Endothelial cell of umbilical vein (primary cell): Measurements from ENCODE around the gene PTGES3L. TPM values are rescaled to one million over a fixed set of nuclear protein-coding genes. Genes with fewer than 3 reads are reported as not detected.

Experiments used
- BruUV-seq: library from RNA; stranded (reverse); fragments of 400-500 nt; replicated peaks from 2 replicates; lab custom pipeline; 2021; lab: Mats Ljungman, UMichigan
- CTCF ChIA-PET: fragments of 300-600, 350-600 bp; sonication (Branson Sonifier 250); formaldehyde crosslinking; loops from one replicate; lab custom pipeline; 2021; ENCODE audit warnings: antibody characterized with exemption, inconsistent platforms; lab: Charles Lee
- POLR2A ChIA-PET: fragments of 300-600, 350-600 bp; sonication (Branson Sonifier 250); formaldehyde crosslinking; loops from one replicate; lab custom pipeline; 2021; ENCODE audit warnings: antibody characterized with exemption, inconsistent platforms; lab: Charles Lee
- DNase-seq: peaks from one replicate; pipeline ENCODE4 v3.0.0-alpha.2; 2011; ENCODE audit warnings: low read depth, low spot score
- FAIRE-seq: peaks from 2 replicates; lab custom pipeline; 2011; peaks lifted over from hg19 to GRCh38; lab: Jason Lieb, UNC
- H2AFZ ChIP-seq: 2 replicates; pipeline ENCODE4 v1.6.0; 2012; ENCODE audit warnings: low read depth, low read length, control low read depth, inconsistent platforms
- H3K27ac ChIP-seq: 2 replicates; pipeline ENCODE4 v1.5.1; 2011; ENCODE audit warnings: low read depth, mild to moderate bottlenecking, control low read depth, low read length, moderate library complexity; ENCODE audit not compliant: insufficient read depth
- H3K27me3 ChIP-seq, 2 experiments: 2 replicates each; pipeline versions ENCODE4 v1.6.0 to v1.6.1; 2011; ENCODE audit warnings: low read length in 2 of 2, mixed read lengths in 1 of 2; ENCODE audit not compliant: control insufficient read depth in 2 of 2, insufficient read depth in 2 of 2
- H3K36me3 ChIP-seq, 2 experiments: 2 replicates in 1 of 2; 3 replicates in 1 of 2; pipeline ENCODE4 v1.5.1; 2011; ENCODE audit warnings: low read length in 2 of 2, mild to moderate bottlenecking in 1 of 2, moderate library complexity in 1 of 2; ENCODE audit not compliant: control insufficient read depth in 2 of 2, insufficient read depth in 2 of 2; ENCODE audit errors: extremely low read depth in 1 of 2
- H3K4me1 ChIP-seq: 3 replicates; pipeline ENCODE4 v1.5.1; 2011; ENCODE audit warnings: mild to moderate bottlenecking, low read length; ENCODE audit not compliant: control insufficient read depth, insufficient read depth; ENCODE audit errors: extremely low read depth
- H3K4me2 ChIP-seq: 2 replicates; pipeline ENCODE4 v1.6.1; 2011; ENCODE audit warnings: low read length, control low read depth, mixed read lengths; ENCODE audit not compliant: insufficient read depth
- H3K4me3 ChIP-seq, 3 experiments: fragments of 200-600 bp in 1 of 3; sonication (generic), shearing (Covaris generic) in 1 of 3; replicated peaks in 1 of 3; 2 replicates each; pipeline ENCODE4 v1.5.1; 2011 to 2016; ENCODE audit warnings: control low read depth in 3 of 3, low read length in 3 of 3, mild to moderate bottlenecking in 2 of 3, inconsistent platforms in 1 of 3, low read depth in 1 of 3, moderate library complexity in 1 of 3; ENCODE audit not compliant: insufficient read depth in 1 of 3
- H3K79me2 ChIP-seq: 2 replicates; pipeline ENCODE4 v1.6.0; 2012; ENCODE audit warnings: low read length, inconsistent platforms; ENCODE audit not compliant: control insufficient read depth, insufficient read depth
- H3K9ac ChIP-seq: replicated peaks from 2 replicates; pipeline ENCODE3; 2011; ENCODE audit warnings: low read length, control low read depth; ENCODE audit not compliant: insufficient read depth; ENCODE audit errors: extremely low read depth
- H3K9me1 ChIP-seq: replicated peaks from 3 replicates; pipeline ENCODE4 v1.6.0; 2011; ENCODE audit warnings: mild to moderate bottlenecking, low read length; ENCODE audit not compliant: control insufficient read depth, insufficient read depth; ENCODE audit errors: extremely low read depth
- H3K9me3 ChIP-seq: replicated peaks from 2 replicates; pipeline ENCODE4 v1.5.1; 2012; ENCODE audit warnings: low read length, inconsistent platforms; ENCODE audit not compliant: control insufficient read depth, insufficient read depth
- H4K20me1 ChIP-seq: replicated peaks from 2 replicates; pipeline ENCODE3; 2011; ENCODE audit warnings: mild to moderate bottlenecking, low read length; ENCODE audit not compliant: control insufficient read depth, insufficient read depth; ENCODE audit errors: extremely low read depth
- EZH2 ChIP-seq: IDR thresholded peaks from 2 replicates; pipeline ENCODE4 v1.6.1; 2012; ENCODE audit warnings: borderline replicate concordance, low read depth, mild to moderate bottlenecking, moderate library complexity, low read length, inconsistent platforms; ENCODE audit not compliant: severe bottlenecking
- FOS ChIP-seq: IDR thresholded peaks from 2 replicates; pipeline ENCODE4 v1.6.1; 2011; ENCODE audit warnings: mild to moderate bottlenecking, low read length, moderate library complexity, borderline replicate concordance; ENCODE audit not compliant: insufficient read depth
- MYC ChIP-seq: IDR thresholded peaks from one replicate; pipeline ENCODE4 v1.6.1; 2011; ENCODE audit warnings: mild to moderate bottlenecking, low read depth, low read length
- POLR2A ChIP-seq: IDR thresholded peaks from 2 replicates; pipeline ENCODE4 v1.6.1; 2012; ENCODE audit warnings: low read depth, mild to moderate bottlenecking, control low read depth, low read length
- dilution Hi-C: fragments of 300-500 bp; cut with MboI; formaldehyde crosslinking; loops from one replicate; pipeline ENCODE4 v1.15.0; 2019; ENCODE audit warnings: low sequenced_read_pairs; ENCODE audit not compliant: extremely low pct_ligation_motif_present
- intact Hi-C: fragments of 100-400 bp; cut with micrococcal nuclease; formaldehyde crosslinking; loops from one replicate; pipeline ENCODE4 v1.10.0; 2022
- polyA plus RNA-seq, 4 experiments: library from polyadenylated mRNA; depleted of rRNA in 3 of 4; stranded (reverse) in 3 of 4; unstranded in 1 of 4; fragments of >200 nt; gene quantifications; 2 replicates each; pipeline versions ENCODE4 v1.2.1 to v1.2.3, GENCODE V29; 2011 to 2012; ENCODE audit warnings: missing spikeins in 1 of 4
- total RNA-seq: library from RNA; stranded (reverse); gene quantifications from 2 replicates; pipeline ENCODE4 v1.2.3, GENCODE V29; 2021
- TF ChIP-seq, protein P1 (sequence below): IDR thresholded peaks from 2 replicates; pipeline ENCODE4 v1.6.1; 2011; ENCODE audit not compliant: insufficient read depth, insufficient read length
- TF ChIP-seq, protein P2 (sequence below), 2 donors: IDR thresholded peaks; 1 replicate in 1 of 2; 2 replicates in 1 of 2; pipeline ENCODE4 v1.5.1; 2011; ENCODE audit warnings: low read length in 2 of 2, mild to moderate bottlenecking in 2 of 2, moderate library complexity in 2 of 2, control low read depth in 1 of 2, inconsistent platforms in 1 of 2, low read depth in 1 of 2; ENCODE audit not compliant: insufficient read depth in 1 of 2; ENCODE audit errors: extremely low read depth in 1 of 2

The PTGES3L gene
- total and polyA plus RNA-seq, 2 donors (not counting 3 experiments of a cell fraction or from before 2014, with no cell fraction given), result 0.23 TPM; not detected in 1

DNA sequence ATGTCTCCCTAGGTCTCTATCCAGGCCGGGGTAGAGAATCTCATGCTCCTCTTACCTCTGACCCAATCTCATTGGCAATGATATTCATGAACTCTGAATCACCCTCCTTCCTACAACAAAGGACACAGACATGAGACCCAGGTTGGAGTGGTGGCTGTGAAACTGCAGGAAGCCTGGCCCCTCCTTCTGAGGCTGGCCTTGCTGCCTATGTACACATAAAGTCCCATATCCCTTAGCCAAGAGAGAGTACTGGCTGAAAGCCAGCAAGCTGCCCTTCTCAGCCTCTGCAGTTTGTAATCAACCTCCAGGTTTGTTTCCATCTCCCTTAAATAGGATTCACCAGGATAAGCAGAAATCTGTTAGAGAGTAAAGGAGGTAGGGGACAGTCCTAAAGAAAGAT is 26.2 kb downstream of the PTGES3L start:
- POLR2A ChIA-PET, result no interaction called here

More for the DNA sequence above, 26.2 kb downstream of the PTGES3L start:
- Histone ChIP-seq H4K20me1 (no peaks in the 10 kb centered on the region), H3K4me2 (no peak overlapping the region), H3K36me3 (peaks cover 8 to 22% of the 10 kb centered on the region in 2 experiments), H3K9me1 (no peaks in the 10 kb centered on the region), H3K9ac (no peak overlapping the region), H3K4me3 (no peak overlapping the region), H3K4me1 (no peaks in the 10 kb centered on the region), H2AFZ (no peak overlapping the region), H3K27me3 (no peaks in the 10 kb centered on the region), H3K9me3 (no peaks in the 10 kb centered on the region), H3K79me2 (no peaks in the 10 kb centered on the region), H3K27ac (no peak overlapping the region)
- DNase-seq (no peak), FAIRE-seq (no peak)
- TF ChIP-seq MYC (no peak), POLR2A (no peak), FOS (no peak), EZH2 (no peak)
- TF ChIP-seq, protein P1, sequence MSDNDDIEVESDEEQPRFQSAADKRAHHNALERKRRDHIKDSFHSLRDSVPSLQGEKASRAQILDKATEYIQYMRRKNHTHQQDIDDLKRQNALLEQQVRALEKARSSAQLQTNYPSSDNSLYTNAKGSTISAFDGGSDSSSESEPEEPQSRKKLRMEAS, result no peak
- TF ChIP-seq, protein P2, sequence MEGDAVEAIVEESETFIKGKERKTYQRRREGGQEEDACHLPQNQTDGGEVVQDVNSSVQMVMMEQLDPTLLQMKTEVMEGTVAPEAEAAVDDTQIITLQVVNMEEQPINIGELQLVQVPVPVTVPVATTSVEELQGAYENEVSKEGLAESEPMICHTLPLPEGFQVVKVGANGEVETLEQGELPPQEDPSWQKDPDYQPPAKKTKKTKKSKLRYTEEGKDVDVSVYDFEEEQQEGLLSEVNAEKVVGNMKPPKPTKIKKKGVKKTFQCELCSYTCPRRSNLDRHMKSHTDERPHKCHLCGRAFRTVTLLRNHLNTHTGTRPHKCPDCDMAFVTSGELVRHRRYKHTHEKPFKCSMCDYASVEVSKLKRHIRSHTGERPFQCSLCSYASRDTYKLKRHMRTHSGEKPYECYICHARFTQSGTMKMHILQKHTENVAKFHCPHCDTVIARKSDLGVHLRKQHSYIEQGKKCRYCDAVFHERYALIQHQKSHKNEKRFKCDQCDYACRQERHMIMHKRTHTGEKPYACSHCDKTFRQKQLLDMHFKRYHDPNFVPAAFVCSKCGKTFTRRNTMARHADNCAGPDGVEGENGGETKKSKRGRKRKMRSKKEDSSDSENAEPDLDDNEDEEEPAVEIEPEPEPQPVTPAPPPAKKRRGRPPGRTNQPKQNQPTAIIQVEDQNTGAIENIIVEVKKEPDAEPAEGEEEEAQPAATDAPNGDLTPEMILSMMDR (IDR thresholded peaks at IDR 0.05; ENCODE audit: extremely low read depth in 1 of 2, insufficient read depth in 1 of 2, low read depth in 1 of 2, low read length in 2 of 2), result no peak
- dilution Hi-C loops, result no loop called here
- CTCF ChIA-PET, result interaction anchor here (1.4 to 1.9 kb wide), 2 partner anchors 45 to 110 kb away, joined by 4 to 5 read pairs; partner anchors contain the start of gene RPL27
- no TSS peak for BruUV-seq
- intact Hi-C loops, result no loop called here
